DMS79 (cell line): Measurements from ENCODE around the gene TMEM273.

Experiments
- DNase-seq: peaks from one replicate; lab custom pipeline; 2025; lab: John Stamatoyannopoulos, UW

The TMEM273 gene

DNA sequence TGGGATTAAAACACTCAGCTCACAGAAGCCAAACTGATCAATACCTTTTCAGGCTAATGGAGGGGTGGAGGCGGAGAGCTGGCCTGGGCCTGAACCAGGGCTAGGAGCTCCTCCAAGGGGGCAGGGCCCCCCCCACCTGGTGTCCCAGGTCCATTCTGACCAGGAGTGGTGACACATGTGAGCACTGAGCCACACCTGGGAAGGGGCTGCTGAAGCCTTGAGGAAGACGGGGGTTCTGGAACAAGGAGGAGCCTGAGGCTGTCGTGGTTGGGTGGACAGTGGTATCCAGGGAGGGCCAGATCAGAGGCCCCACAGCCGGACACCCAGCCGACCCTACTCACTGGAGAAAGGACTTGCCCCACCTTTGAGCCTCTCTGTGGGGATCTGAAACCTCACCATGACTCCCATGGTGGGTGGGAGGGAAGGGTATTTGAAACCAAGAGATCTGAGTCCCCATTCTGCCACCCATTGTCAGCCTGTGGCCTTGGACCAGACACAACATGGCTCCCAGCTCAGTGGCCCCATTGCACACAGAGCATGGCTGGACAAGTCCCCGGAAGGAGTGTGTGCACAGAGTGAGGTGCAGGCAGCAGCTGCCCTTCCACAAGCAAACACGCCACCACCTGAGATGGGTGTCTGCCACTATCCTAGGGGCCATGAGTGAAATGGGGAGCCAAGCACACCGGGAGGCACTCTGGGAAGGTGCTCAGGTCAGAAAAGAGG is 12.4 kb downstream of the TMEM273 start:
- DNase-seq, result no peak

- no peak for DNase-seq
These were observed 13.2 kb downstream of the TMEM273 start for GRCh38 chr10:49174926-49175500.

DNA sequence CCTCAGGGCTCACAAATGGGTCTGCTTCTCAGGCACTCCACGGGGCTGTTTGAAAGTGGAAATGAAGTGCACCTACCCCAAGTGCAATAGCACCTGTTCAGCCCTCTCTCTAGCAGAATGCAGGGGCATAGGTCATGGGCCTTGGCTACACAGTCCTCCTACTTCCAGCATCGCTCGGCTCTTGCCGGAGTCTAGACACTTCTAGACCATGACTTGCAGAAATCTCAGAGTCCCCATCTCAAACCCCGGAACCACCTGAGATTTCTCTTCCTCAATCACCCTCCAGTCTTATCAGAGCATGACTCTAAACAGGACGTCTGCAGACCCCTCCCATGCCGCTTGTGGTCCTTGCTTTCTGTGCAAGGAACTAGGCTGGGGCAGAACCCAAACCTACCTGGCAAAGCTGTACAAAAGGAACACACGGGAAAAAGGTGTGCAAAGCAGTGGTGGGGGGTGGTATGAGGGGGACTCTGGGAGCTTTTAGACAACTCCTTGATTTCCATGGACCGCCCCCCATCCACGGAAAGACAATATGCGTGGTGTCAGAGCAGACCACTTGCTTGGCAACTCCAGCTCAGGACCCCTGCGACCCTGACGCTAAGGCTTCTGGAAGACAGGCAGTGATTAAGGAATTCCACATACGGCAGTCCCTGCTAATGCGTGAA is 13.8 kb downstream of the TMEM273 start:
- no peak for DNase-seq

DNA sequence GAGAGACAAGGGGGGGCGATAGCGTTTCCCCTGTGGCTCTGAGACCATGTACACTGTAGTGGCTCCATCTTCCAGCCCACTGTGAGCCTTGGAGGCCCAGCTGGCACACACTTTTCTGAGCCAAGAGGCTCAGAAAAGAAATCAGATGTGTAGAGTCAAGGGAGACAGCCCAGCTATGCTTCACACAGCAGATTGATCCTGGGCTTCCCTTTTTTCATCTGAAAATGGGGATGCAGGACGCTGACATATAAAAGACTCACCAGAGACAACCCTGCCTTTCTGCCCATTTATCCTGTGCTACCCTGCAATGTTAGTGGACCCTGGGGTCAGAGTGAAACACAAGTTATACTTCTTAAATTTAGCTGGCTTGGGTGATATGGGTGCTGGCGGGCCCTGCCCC is 14.3 kb downstream of the TMEM273 start:
- DNase-seq, result no peak

GRCh38 chr10:49173201-49173772 is 14.9 kb downstream of the TMEM273 start:
- no peak for DNase-seq

GRCh38 chr10:49172777-49173132 is 15.4 kb downstream of the TMEM273 start:
- no peak for DNase-seq

GRCh38 chr10:49172061-49172776 is 16.0 kb downstream of the TMEM273 start:
- DNase-seq, result no peak

DNA sequence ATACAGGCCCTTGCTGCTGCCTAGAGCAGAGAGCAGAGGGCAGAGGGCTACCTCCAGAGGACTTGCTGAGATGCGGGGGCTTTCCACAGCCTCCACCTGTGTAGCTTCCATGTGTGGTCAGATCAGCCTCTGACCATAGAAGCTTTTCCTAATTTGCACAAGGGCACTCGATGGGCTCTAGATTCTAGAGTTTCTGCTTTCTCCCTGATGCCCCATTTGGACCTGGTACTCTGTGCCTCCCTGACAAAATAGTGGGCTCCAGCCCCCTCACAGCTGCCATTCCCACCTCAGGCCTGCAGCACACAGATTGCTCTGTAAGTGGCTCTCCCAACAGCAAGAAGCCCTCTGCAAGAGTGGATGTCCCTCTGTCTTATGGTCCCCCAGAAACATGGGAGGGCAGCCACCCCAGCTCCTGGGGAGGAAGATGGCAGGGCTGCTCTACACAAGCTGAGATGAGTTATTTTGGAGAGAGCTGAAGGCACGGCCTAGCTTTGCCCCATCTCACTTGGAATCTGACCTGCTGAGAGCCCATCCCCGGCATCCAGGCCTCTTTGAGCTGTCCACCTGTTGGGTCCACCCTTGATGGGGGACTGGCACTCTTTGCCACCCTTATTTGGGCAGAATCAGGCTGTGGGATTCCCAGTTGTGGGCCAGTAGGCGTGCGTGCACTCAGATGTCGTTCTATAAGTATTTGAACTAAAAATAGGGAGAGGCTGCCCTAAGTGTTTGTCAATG is 16.7 kb downstream of the TMEM273 start:
- DNase-seq, result no peak

DNA sequence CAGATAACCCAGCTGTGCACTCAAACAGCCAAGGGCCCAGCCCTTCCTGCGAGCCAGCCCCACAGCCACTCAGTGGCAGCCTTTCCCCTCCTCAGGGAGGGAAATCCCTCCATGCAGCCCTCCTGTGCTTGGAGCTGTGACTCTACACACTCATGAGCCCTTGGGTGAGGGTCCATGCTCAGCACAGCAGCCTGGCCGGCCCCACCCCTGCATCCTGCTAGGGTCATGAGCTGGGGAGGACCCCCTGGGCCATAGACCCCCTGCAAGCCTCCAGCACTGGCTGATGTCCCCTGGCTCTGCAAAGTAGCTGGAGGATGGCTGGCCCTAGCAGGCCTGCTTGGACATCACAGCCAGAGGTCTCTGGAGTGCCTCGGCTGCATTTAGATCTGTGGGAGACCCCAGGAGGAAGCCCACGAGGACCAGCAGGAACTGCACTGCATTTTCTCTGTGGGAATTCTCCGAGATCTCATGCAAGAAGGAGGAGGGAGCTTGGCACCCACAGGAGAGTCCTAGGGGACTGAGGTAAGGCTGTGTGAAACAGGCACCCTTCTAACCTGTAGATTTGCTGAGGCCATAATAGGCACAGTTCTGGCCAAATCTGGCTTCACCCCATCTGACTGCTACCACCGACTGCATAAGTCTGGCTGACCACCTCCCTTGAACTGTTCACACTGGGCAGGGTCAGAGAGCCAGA is 17.4 kb downstream of the TMEM273 start:
- DNase-seq, result no peak

DNA sequence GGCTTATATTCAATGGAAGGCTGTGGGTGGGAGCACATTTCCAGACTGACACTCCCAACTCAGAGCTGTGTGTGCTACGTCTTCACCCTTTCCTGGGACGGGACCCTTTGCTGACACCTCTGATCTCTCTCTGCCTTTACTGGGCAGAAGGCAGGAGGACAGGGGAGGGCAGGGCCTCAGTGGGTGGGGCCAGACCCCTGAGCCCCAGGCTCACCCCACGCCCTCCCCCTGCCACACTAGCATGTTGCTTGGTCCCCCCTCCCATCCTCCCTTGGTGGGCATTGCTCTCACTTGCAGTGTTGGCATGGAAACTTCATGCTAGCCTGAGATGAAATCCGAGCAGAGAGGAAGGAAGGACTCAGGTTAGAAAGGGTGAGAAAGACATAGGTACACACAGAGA is 18.4 kb downstream of the TMEM273 start:
- DNase-seq, result no peak

DNA sequence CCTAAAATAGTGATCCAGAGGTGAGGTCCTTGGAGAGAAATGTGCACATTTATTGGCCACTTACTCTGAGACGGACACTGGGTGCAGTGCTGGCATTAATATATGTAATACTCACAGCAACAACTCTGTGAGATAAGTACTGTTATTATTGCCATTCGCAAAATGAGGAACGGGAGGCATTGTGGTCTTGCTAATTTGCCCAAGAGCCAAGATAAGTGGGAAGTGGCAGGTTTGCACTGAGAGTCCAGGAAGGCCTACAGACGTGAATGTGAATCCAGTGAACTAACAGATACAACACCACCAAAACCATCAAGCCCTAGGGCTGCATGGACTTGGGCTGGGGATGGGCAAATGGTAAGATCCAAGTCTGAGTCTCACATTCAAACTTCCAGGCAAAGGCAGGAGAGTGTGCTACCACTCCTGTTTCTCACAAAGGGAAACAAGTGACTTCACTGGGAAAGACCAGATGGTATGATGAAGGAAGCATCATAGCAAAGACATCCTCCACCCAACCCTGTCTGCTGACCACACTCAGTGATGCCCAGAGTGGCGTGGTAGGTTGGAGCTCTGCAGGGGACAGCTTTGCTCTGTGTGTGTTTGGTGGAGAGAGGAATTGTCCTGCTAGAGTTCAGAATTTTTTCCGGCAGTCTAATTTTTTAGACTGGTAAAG is 19.2 kb downstream of the TMEM273 start:
- DNase-seq, result no peak

DNA sequence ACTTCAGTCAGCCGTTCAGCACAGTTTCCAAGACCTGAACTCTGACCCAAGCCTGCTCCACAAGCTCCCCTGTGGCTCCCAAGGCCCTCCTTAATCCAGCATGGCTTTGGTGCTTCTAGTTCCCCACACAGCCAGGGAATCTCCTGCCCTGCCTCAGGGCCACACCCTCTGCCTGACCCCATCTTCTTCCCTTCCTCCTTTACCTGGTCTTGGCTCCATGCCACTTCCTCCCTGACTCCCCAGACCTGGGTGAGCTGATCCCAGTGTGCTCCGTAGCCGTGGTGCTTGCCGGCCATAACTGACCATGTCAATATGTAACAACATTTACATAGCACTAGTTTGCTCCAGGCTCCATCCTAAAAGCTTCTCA is 20.0 kb downstream of the TMEM273 start:
- DNase-seq, result no peak

GRCh38 chr10:49167425-49168170 is 20.6 kb downstream of the TMEM273 start:
- DNase-seq, result no peak

GRCh38 chr10:49166484-49167400 is 21.4 kb downstream of the TMEM273 start:
- DNase-seq, result no peak

- no peak for DNase-seq
These were observed 22.2 kb downstream of the TMEM273 start for GRCh38 chr10:49165821-49166483.

- no peak for DNase-seq
These were observed 22.9 kb downstream of the TMEM273 start for GRCh38 chr10:49165259-49165658.

GRCh38 chr10:49164559-49165188 is 23.5 kb downstream of the TMEM273 start:
- no peak for DNase-seq

GRCh38 chr10:49163741-49164140 is 24.4 kb downstream of the TMEM273 start:
- DNase-seq, result no peak
